Prostate gland (tissue), 2 donors: ENCODE results near the gene ELK4. TPM values are rescaled to one million over a fixed set of nuclear protein-coding genes. Genes with fewer than 3 reads are reported as not detected.

ENCODE experiments used
- DNase-seq: peaks from one replicate; pipeline ENCODE4 v3.0.0-alpha.2; 2019; ENCODE audit warnings: low spot score
- H3K27ac ChIP-seq, 2 donors: fragments of 200-600 bp; sonication (generic); 2 replicates each; pipeline ENCODE4 v1.5.1; 2017 to 2019
- H3K27me3 ChIP-seq: fragments of 200-600 bp; sonication (generic); replicated peaks from 2 replicates; pipeline ENCODE4 v1.5.1; 2019; ENCODE audit not compliant: insufficient read depth
- H3K36me3 ChIP-seq, 2 donors: fragments of 200-600 bp; sonication (generic); 1 replicate in 1 of 2; 2 replicates in 1 of 2; pipeline versions ENCODE4 v1.5.1 to v1.8.1; 2017 to 2019
- H3K4me1 ChIP-seq: fragments of 200-600 bp; sonication (generic); replicated peaks from 2 replicates; pipeline ENCODE4 v1.5.1; 2019
- H3K4me3 ChIP-seq, 2 donors: fragments of 200-600 bp; sonication (generic); 2 replicates each; pipeline ENCODE4 v1.5.1; 2017 to 2019
- H3K9me3 ChIP-seq: fragments of 200-600 bp; sonication (generic); 2 replicates; pipeline ENCODE4 v1.5.1; 2017
- POLR2A ChIP-seq: fragments of 450-650 bp; IDR thresholded peaks from one replicate; pipeline ENCODE4 v1.6.1; 2016; ENCODE audit warnings: antibody characterized with exemption, mild to moderate bottlenecking
- POLR2AphosphoS5 ChIP-seq: sonication (generic); formaldehyde crosslinking; IDR thresholded peaks from one replicate; pipeline ENCODE4 v1.6.1; 2017; ENCODE audit warnings: antibody characterized with exemption
- WGBS: methylation state at CpG from one replicate; pipeline ENCODE4 v1.1.5; 2018; 5-methylcytosine and 5-hydroxymethylcytosine counted together
- intact Hi-C: fragments of 100-400 bp; cut with DNase I; formaldehyde crosslinking; loops from one replicate; pipeline ENCODE4 v1.14.2; 2022
- total RNA-seq, 2 donors: library from RNA; depleted of rRNA; stranded (reverse); fragments of >200 nt; gene quantifications; one replicate each; pipeline ENCODE4 v1.1.0, GENCODE V29; 2016
- TF ChIP-seq, protein P1 (sequence below), 4 experiments: fragments of 200-600 bp in 2 of 4; fragments of 450-650 bp in 2 of 4; sonication (generic) in 2 of 4; IDR thresholded peaks; 1 replicate in 3 of 4; 2 replicates in 1 of 4; pipeline ENCODE4 v1.5.1; 2016 to 2019; ENCODE audit warnings: antibody characterized with exemption in 4 of 4, mild to moderate bottlenecking in 2 of 4, moderate library complexity in 2 of 4

Gene ELK4
- total RNA-seq, 2 donors from 2014 or later: 58.8 to 62.7 TPM

GRCh38 chr1:205620269-205620668 lies 11.5 kb downstream of the ELK4 start:
- Histone ChIP-seq H3K27ac (peak overlapping the region in 1 of 2 donors; percentile 19), H3K4me3 (no peak overlapping the region), H3K27me3 (no peaks in the 10 kb centered on the region), H3K9me3 (no peaks in the 10 kb centered on the region), H3K4me1 (peaks cover 2% of the 10 kb centered on the region), H3K36me3 (peaks cover 0 to 6% of the 10 kb centered on the region in 2 donors)
- TF ChIP-seq, protein P1, sequence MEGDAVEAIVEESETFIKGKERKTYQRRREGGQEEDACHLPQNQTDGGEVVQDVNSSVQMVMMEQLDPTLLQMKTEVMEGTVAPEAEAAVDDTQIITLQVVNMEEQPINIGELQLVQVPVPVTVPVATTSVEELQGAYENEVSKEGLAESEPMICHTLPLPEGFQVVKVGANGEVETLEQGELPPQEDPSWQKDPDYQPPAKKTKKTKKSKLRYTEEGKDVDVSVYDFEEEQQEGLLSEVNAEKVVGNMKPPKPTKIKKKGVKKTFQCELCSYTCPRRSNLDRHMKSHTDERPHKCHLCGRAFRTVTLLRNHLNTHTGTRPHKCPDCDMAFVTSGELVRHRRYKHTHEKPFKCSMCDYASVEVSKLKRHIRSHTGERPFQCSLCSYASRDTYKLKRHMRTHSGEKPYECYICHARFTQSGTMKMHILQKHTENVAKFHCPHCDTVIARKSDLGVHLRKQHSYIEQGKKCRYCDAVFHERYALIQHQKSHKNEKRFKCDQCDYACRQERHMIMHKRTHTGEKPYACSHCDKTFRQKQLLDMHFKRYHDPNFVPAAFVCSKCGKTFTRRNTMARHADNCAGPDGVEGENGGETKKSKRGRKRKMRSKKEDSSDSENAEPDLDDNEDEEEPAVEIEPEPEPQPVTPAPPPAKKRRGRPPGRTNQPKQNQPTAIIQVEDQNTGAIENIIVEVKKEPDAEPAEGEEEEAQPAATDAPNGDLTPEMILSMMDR (IDR thresholded peaks at IDR 0.05): no peak
- TF ChIP-seq POLR2A (no peak), POLR2AphosphoS5 (no peak)
- intact Hi-C loops: no loop called here
- no peak for DNase-seq
- 84% methylated on average over 6 of the region's 6 CpGs for WGBS

- Histone ChIP-seq H3K36me3 (peaks cover 5 to 6% of the 10 kb centered on the region in 2 donors), H3K27me3 (no peaks in the 10 kb centered on the region), H3K27ac (peak overlapping the region in 1 of 2 donors; percentile 19), H3K4me1 (peaks cover 2% of the 10 kb centered on the region), H3K9me3 (no peaks in the 10 kb centered on the region), H3K4me3 (no peak overlapping the region)
- intact Hi-C loops: no loop called here
- no peak for DNase-seq
- WGBS: 56% methylated on average over 3 of the region's 3 CpGs
- peak; percentile 15 for TF ChIP-seq POLR2AphosphoS5
- TF ChIP-seq, protein P1 (IDR thresholded peaks at IDR 0.05): no peak
These were observed 12.4 kb downstream of the ELK4 start for GRCh38 chr1:205619376-205619775.

DNA sequence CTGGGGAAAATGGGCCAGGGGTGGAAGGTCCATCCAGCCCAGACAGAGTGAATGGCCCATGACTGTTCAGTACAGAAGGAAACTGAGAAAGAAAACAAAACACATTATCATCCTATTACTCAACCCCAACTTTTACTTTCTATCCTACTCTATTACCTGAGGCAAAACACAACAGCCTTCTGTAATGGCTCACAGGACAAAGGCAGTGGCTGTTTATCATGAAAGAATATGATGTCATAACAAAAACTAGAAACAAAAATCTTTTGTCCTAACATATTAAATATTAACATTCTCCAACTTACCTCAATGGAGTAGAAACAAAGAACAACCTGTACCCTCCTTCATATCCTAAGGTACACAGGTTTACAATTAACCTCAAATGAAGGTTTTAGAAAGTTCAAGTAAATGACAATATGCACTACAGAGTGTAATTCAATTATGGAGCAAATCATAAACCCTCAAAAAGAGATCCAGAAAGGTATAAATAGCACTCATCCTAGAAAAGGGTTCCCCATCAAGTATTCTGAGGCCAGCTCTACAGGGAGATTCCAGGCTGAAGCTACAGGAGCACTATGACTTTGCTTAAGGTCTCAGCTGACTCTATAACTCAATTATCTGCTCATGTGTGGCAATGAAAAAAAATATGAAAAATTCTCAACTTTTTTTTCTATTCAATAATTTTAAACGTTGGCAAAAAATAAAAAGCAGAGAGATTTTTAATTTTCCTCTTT lies 15.1 kb downstream of the ELK4 start:
- peaks cover 2% of the 10 kb centered on the region for H3K4me1 ChIP-seq
- peaks cover 6% of the 10 kb centered on the region in 2 donors for H3K36me3 ChIP-seq
- H3K27me3 ChIP-seq: no peaks in the 10 kb centered on the region
- TF ChIP-seq POLR2A (no peak), POLR2AphosphoS5 (no peak)
- TF ChIP-seq, protein P1 (IDR thresholded peaks at IDR 0.05): no peak
- WGBS: 88% methylated on average over 1 of the region's 1 CpG
- DNase-seq: no peak
- H3K4me3 ChIP-seq: no peak overlapping the region
- peak overlapping the region in 1 of 2 donors; percentile 14 for H3K27ac ChIP-seq
- intact Hi-C loops: no loop called here
- no peaks in the 10 kb centered on the region for H3K9me3 ChIP-seq

- H3K36me3 ChIP-seq: peaks cover 6% of the 10 kb centered on the region in 2 donors
- H3K27ac ChIP-seq: no peak overlapping the region
- intact Hi-C loops: no loop called here
- no peak overlapping the region for H3K4me3 ChIP-seq
- WGBS: 42% methylated on average over 1 of the region's 1 CpG
- H3K9me3 ChIP-seq: no peaks in the 10 kb centered on the region
- H3K4me1 ChIP-seq: peaks cover 2% of the 10 kb centered on the region
- DNase-seq: no peak
- TF ChIP-seq POLR2A (no peak), POLR2AphosphoS5 (no peak)
- TF ChIP-seq, protein P1 (IDR thresholded peaks at IDR 0.05): no peak
- no peaks in the 10 kb centered on the region for H3K27me3 ChIP-seq
These were observed 16.0 kb downstream of the ELK4 start for GRCh38 chr1:205615789-205616188.

DNA sequence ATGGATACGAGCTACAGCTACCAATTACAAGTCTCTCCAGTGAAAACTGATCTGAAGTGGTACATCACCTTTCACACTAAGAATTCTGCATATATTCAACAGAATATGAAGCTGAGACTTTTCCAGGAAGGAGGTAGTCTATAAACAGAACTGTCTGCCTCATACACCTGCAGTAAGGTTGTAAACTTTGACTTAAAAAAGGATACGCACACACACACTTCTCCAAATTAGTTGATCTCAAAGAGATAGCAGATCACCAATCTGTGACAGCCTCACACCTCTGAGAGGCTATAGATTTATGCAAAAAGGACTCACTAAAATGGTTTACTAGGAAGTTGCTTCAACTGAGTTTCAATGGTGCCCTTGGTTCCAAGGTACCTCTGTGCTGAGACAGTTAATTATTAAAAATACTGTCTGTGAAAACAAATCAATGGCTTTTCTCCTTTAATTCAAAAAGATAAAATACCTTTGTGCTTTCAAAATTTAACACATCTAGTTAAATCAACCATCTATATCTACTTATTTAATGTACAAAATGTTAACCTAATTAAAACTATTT lies 17.9 kb downstream of the ELK4 start:
- TF ChIP-seq POLR2AphosphoS5: no peak
- no peak for TF ChIP-seq POLR2A
- TF ChIP-seq, protein P1 (IDR thresholded peaks at IDR 0.05): no peak
- 72% methylated on average over 2 of the region's 2 CpGs for WGBS
- Histone ChIP-seq H3K36me3 (peaks cover 6% of the 10 kb centered on the region in 2 donors), H3K27me3 (no peaks in the 10 kb centered on the region), H3K9me3 (no peaks in the 10 kb centered on the region), H3K4me1 (peaks cover 7% of the 10 kb centered on the region), H3K27ac (no peak overlapping the region), H3K4me3 (no peak overlapping the region)
- intact Hi-C loops: no loop called here
- DNase-seq: no peak
